Measurements from ENCODE around the gene SEC61A2.
A peak's percentile ranks its signal among the peaks of the same experiment; 100 is the strongest.
"Not testable (repeated sequence)": the region's sequence is repeated elsewhere in the genome, so short reads cannot be mapped to it uniquely, and the experiment has no call there.

SEC61A2 gene
- total RNA-seq: 6.8 to 19.3 (median 12.3) reads per million in 3 experiments

- peak; percentile 97 for DNase-seq
Measured at GRCh38 chr10:12129222-12130111, at the start of gene SEC61A2. TSS of gene SEC61A2 (plus strand) at chr10:12129677. CDS start at chr10:12129788, 111 bp downstream.

- no peak for DNase-seq
Measured at GRCh38 chr10:12081470-12081869, 48.0 kb upstream of the SEC61A2 start.

- DNase-seq: no peak
Measured at GRCh38 chr10:12081879-12082557, 47.5 kb upstream of the SEC61A2 start.

- no peak for DNase-seq
Measured at GRCh38 chr10:12088919-12089318, 40.6 kb upstream of the SEC61A2 start.

- no peak for DNase-seq
Measured at GRCh38 chr10:12091421-12091820, 38.1 kb upstream of the SEC61A2 start.

- not testable (repeated sequence) for DNase-seq
Measured at GRCh38 chr10:12097361-12097760, 32.1 kb upstream of the SEC61A2 start.

GRCh38 chr10:12097791-12098190 is 31.7 kb upstream of the SEC61A2 start:
- DNase-seq: no peak

- no peak for DNase-seq
Measured at GRCh38 chr10:12098966-12099365, 30.5 kb upstream of the SEC61A2 start.

GRCh38 chr10:12103802-12104201 is 25.7 kb upstream of the SEC61A2 start:
- DNase-seq: no peak

GRCh38 chr10:12107781-12108180 is 21.7 kb upstream of the SEC61A2 start:
- DNase-seq: no peak

GRCh38 chr10:12109286-12109685 is 20.2 kb upstream of the SEC61A2 start:
- DNase-seq: no peak

GRCh38 chr10:12111528-12111927 is 17.9 kb upstream of the SEC61A2 start:
- no peak for DNase-seq

GRCh38 chr10:12113627-12114026 is 15.8 kb upstream of the SEC61A2 start:
- DNase-seq: no peak

GRCh38 chr10:12121673-12122072 is 7.8 kb upstream of the SEC61A2 start:
- no peak for DNase-seq

GRCh38 chr10:12130237-12130872 is 878 bp downstream of the SEC61A2 start:
- DNase-seq: peak; percentile 24

GRCh38 chr10:12135631-12136030 is 6.2 kb downstream of the SEC61A2 start:
- DNase-seq: no peak

- no peak for DNase-seq
Measured at GRCh38 chr10:12140038-12140437, 10.6 kb downstream of the SEC61A2 start.

GRCh38 chr10:12144538-12144937 is 15.1 kb downstream of the SEC61A2 start:
- no peak for DNase-seq

GRCh38 chr10:12150163-12150562 is 20.7 kb downstream of the SEC61A2 start:
- DNase-seq: no peak

GRCh38 chr10:12154516-12154915 is 25.0 kb downstream of the SEC61A2 start:
- no peak for DNase-seq

- DNase-seq: no peak
Measured at GRCh38 chr10:12156367-12157123, 27.1 kb downstream of the SEC61A2 start.

GRCh38 chr10:12158111-12158510 is 28.6 kb downstream of the SEC61A2 start:
- DNase-seq: no peak

GRCh38 chr10:12160664-12161063 is 31.2 kb downstream of the SEC61A2 start:
- DNase-seq: no peak

All from central memory CD4-positive, alpha-beta T cell (primary cell).